PFSK-1 (cell line): Measurements from ENCODE around the gene DPCD.

ENCODE experiments used
- FOXP2 ChIP-seq: optimal IDR thresholded peaks from 2 replicates; pipeline ENCODE3; 2011; ENCODE audit warnings: borderline replicate concordance, control low read depth, inconsistent platforms; ENCODE audit not compliant: insufficient read depth; ENCODE audit errors: extremely low read length, extremely low read depth
- POLR2AphosphoS5 ChIP-seq: IDR thresholded peaks from 2 replicates; pipeline ENCODE4 v1.6.1; 2012; ENCODE audit warnings: low read depth, mild to moderate bottlenecking, control low read depth, low read length, moderate library complexity
- REST ChIP-seq, 2 experiments: IDR thresholded peaks; 2 replicates each; pipeline versions ENCODE4 v1.6.1 to v1.8.0; 2011 to 2012; ENCODE audit warnings: low read depth in 2 of 2, low read length in 2 of 2, control low read depth in 1 of 2, inconsistent platforms in 1 of 2, mild to moderate bottlenecking in 1 of 2, moderate library complexity in 1 of 2; ENCODE audit not compliant: insufficient read depth in 1 of 2
- TAF1 ChIP-seq: IDR thresholded peaks from 2 replicates; pipeline ENCODE4 v1.6.1; 2012; ENCODE audit warnings: low read length, control low read depth, borderline replicate concordance; ENCODE audit not compliant: insufficient read depth

DNA sequence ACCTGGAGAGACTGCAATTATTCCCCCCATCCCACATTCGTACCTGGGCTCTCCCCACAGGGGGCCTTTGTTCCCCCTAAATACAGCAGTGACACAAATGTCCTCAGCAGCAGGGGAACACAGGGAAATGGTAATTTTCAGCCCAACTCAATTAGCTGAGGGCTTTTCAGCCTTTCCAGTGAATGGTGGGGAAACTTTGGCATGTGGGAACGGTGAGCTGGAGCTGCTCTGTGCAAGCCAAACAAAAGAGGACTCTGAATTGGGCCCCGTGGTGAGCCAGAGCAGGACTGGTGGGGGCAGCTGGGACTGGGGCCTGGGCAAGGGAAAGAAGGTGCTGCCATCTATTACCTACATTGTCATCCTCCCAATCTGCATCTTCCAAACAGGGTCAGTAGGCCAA is 55.9 kb downstream of the DPCD start:
- TF ChIP-seq POLR2AphosphoS5 = no peak
- no peak for TF ChIP-seq TAF1
- no peak for TF ChIP-seq REST (IDR thresholded peaks at IDR 0.05; ENCODE audit: insufficient read depth in 1 of 2, low read depth in 2 of 2, low read length in 2 of 2)
- no peak for TF ChIP-seq FOXP2
